A673 (cell line): ENCODE measurements around the gene ZNF827. TPM values are rescaled to one million over a fixed set of nuclear protein-coding genes. Genes with fewer than 3 reads are reported as not detected.

Experiments
- BruUV-seq: library from RNA; stranded (reverse); fragments of 400-500 nt; replicated peaks from 2 replicates; lab custom pipeline; 2021; lab: Mats Ljungman, UMichigan
- CTCF ChIA-PET: fragments of 300-600 bp; sonication (Branson Sonifier 250); formaldehyde crosslinking; loops from one replicate; lab custom pipeline; 2022; ENCODE audit warnings: antibody characterized with exemption; lab: Charles Lee
- POLR2A ChIA-PET: fragments of 300-600 bp; sonication (Branson Sonifier 250); formaldehyde crosslinking; loops from one replicate; lab custom pipeline; 2022; ENCODE audit warnings: antibody characterized with exemption; ENCODE audit not compliant: low non-redundant PET; lab: Charles Lee
- DNase-seq: peaks from one replicate; pipeline ENCODE4 v3.0.0-alpha.2; 2015; ENCODE audit warnings: low spot score
- H3K27ac ChIP-seq: fragments of 200-600 bp; sonication (generic); 2 replicates; pipeline ENCODE4 v1.5.1; 2016; ENCODE audit warnings: mixed run types, low read depth, mild to moderate bottlenecking, mixed read lengths, antibody characterized with exemption, low read length; ENCODE audit not compliant: poor library complexity, severe bottlenecking
- H3K27me3 ChIP-seq: fragments of 200-600 bp; sonication (generic); replicated peaks from 2 replicates; pipeline ENCODE4 v1.6.1; 2017; ENCODE audit warnings: mixed run types, low read depth, mild to moderate bottlenecking, mixed read lengths, antibody characterized with exemption, low read length; ENCODE audit not compliant: insufficient read depth, poor library complexity
- H3K36me3 ChIP-seq: fragments of 200-600 bp; sonication (generic); 2 replicates; pipeline ENCODE4 v1.6.1; 2016; ENCODE audit warnings: mixed run types, mild to moderate bottlenecking, mixed read lengths, antibody characterized with exemption, low read length; ENCODE audit not compliant: insufficient read depth, poor library complexity, severe bottlenecking
- H3K4me1 ChIP-seq: fragments of 200-600 bp; sonication (generic); 2 replicates; pipeline ENCODE4 v1.6.1; 2017; ENCODE audit warnings: mixed run types, mild to moderate bottlenecking, mixed read lengths, antibody characterized with exemption, low read length; ENCODE audit not compliant: insufficient read depth, poor library complexity, severe bottlenecking
- H3K4me3 ChIP-seq: fragments of 200-600 bp; sonication (generic); 2 replicates; pipeline ENCODE4 v1.5.1; 2016; ENCODE audit warnings: low read depth, mixed run types, mild to moderate bottlenecking, mixed read lengths, low read length; ENCODE audit not compliant: poor library complexity, severe bottlenecking
- H3K9me3 ChIP-seq: fragments of 200-600 bp; sonication (generic); 2 replicates; pipeline ENCODE4 v1.6.1; 2016; ENCODE audit warnings: mixed run types, low read depth, mild to moderate bottlenecking, mixed read lengths, antibody characterized with exemption, low read length; ENCODE audit not compliant: poor library complexity, severe bottlenecking
- CTCF ChIP-seq: fragments of 300-800, 200-600 bp; sonication (generic); conservative IDR thresholded peaks from 2 replicates; pipeline ENCODE4 v1.5.1; 2017; ENCODE audit warnings: low read depth, mild to moderate bottlenecking, antibody characterized with exemption, low read length, moderate library complexity, mixed read lengths
- EZH2 ChIP-seq: fragments of 200-600 bp; sonication (generic); IDR thresholded peaks from 2 replicates; pipeline ENCODE4 v1.6.1; 2017; ENCODE audit warnings: borderline replicate concordance, low read depth, mild to moderate bottlenecking, mixed read lengths, antibody characterized with exemption, low read length; ENCODE audit not compliant: poor library complexity, severe bottlenecking
- intact Hi-C: fragments of 100-400 bp; cut with micrococcal nuclease; formaldehyde crosslinking; loops from one replicate; pipeline ENCODE4 v1.10.0; 2022; ENCODE audit not compliant: unreplicated experiment
- total RNA-seq: library from RNA; stranded (reverse); gene quantifications from 2 replicates; pipeline ENCODE4 v1.2.3, GENCODE V29; 2021

Gene ZNF827
- total RNA-seq, 1 experiment from 2014 or later, result 20.0 TPM

GRCh38 chr4:145867406-145867805, 71.2 kb downstream of the ZNF827 start:
- Histone ChIP-seq H3K4me3 (no peak overlapping the region), H3K27me3 (no peaks in the 10 kb centered on the region), H3K4me1 (peaks cover 65% of the 10 kb centered on the region), H3K36me3 (no peaks in the 10 kb centered on the region), H3K9me3 (no peaks in the 10 kb centered on the region), H3K27ac (peak overlapping the region; percentile 18)
- POLR2A ChIA-PET, result no interaction called here
- intact Hi-C loops, result no loop called here
- TF ChIP-seq CTCF, result no peak
- no peak for TF ChIP-seq EZH2
- CTCF ChIA-PET, result interaction anchor here (0.6 kb wide), 1 partner anchor 69 kb away, joined by 6 read pairs; no protein-coding TSS in a partner anchor
- no peak for DNase-seq
- BruUV-seq, result no TSS peak

GRCh38 chr4:145866991-145867390, 71.6 kb downstream of the ZNF827 start:
- BruUV-seq, result no TSS peak
- no peaks in the 10 kb centered on the region for H3K36me3 ChIP-seq
- no peaks in the 10 kb centered on the region for H3K27me3 ChIP-seq
- no peaks in the 10 kb centered on the region for H3K9me3 ChIP-seq
- CTCF ChIA-PET, result no interaction called here
- H3K27ac ChIP-seq, result peak overlapping the region; percentile 18
- peaks cover 65% of the 10 kb centered on the region for H3K4me1 ChIP-seq
- DNase-seq, result no peak
- POLR2A ChIA-PET, result no interaction called here
- H3K4me3 ChIP-seq, result no peak overlapping the region
- TF ChIP-seq EZH2 (no peak), CTCF (no peak)
- intact Hi-C loops, result no loop called here

GRCh38 chr4:145865274-145865941, 73.2 kb downstream of the ZNF827 start:
- TF ChIP-seq CTCF (no peak), EZH2 (no peak)
- peaks cover 69% of the 10 kb centered on the region for H3K4me1 ChIP-seq
- ChIA-PET POLR2A (no interaction called here), CTCF (no interaction called here)
- no peaks in the 10 kb centered on the region for H3K36me3 ChIP-seq
- intact Hi-C loops, result no loop called here
- DNase-seq, result no peak
- H3K27me3 ChIP-seq, result no peaks in the 10 kb centered on the region
- no peaks in the 10 kb centered on the region for H3K9me3 ChIP-seq
- H3K4me3 ChIP-seq, result no peak overlapping the region
- no TSS peak for BruUV-seq
- no peak overlapping the region for H3K27ac ChIP-seq
